NCI-H345 (cell line): ENCODE measurements around the gene CACHD1.

ENCODE experiments used
- DNase-seq: peaks from one replicate; lab custom pipeline; 2025; lab: John Stamatoyannopoulos, UW

CACHD1 gene

DNA sequence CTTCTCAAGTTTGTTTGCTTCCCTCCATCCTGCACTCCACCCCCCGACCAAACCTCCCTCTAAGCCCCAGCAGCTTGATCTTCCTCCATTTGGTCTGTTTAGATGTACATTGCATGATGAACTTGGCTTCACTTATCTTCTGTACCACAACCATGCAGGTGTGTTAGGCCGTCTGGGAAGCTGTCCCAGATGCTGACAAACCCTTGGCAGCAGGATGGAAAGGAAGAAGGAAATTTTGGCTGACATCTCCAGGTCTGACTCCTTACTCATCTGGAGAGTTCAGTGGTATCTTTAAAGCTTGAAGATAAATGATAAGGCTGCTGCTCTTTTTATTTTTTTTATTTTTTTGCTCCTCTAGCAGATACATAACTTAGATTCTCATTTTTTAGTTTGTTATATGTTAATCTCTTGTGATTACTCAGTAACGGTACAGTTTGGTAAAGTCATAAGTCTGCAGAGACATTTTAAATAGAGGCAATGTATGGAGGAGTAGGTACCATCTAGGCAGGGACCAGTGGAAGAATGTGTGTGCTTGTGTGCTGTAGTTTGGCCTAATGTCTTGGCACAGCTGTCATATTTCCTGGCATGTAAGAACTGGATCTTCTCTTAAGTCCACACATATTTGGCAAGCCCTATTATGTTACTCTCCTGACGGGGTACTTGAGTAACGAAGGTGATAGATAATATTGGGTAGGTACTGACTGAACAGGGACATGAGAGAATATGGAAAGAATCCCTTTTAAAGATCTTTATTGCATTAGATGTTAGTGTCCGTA, 79.7 kb downstream of the CACHD1 start:
- no peak for DNase-seq

DNA sequence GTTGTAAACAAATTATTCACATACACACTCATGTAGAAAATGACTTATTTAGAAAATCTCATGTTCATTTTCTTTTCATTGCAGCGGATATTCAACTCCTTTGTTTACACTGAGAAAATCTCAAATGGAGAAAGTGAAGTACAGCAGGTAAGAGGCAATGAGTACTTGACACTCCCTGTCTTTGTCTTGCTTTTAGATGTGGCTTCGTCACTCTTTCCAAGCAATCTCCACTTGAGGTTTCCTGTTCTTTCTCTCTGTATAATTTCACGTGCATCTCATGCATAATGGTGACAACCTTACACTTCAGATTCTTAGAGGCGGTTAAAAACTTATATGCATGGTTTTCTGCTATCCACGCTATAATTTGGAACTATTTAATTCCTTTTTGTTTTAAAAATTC, 80.6 kb downstream of the CACHD1 start:
- peak; percentile 72 for DNase-seq

DNA sequence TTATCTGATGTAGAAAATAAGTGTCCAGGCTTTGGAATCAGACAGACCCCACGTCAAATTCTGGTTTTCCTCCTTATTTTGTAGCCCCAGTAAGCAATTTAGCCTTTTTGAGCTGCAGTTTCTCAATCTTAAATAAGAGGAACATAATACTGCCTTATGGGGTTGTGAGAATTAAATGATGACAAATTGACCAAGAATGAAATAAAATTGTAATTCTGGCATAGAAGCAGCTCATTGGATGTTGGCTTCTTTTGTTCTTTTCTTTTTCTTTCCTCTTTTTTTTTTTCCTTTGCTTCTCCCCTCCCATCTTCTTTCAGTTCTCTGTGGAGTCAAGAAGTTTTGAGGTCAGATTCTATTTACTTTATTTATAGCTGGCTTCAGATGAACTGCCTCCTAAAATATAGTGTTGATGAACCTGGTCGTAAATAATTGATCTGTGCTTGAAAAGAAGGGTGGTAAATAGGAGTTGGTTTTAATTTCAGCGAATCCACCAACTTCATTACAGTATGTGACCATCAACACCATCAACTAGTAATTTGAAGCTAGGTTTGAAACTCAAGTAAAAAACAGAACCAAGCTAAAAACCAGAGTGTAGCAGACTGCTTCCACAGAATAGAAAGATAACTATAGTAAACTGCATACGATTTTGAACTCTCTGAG, 81.1 kb downstream of the CACHD1 start:
- DNase-seq = no peak

GRCh38 chr1:64553285-64553684, 83.4 kb downstream of the CACHD1 start:
- no peak for DNase-seq

GRCh38 chr1:64555947-64556346, 86.0 kb downstream of the CACHD1 start:
- no peak for DNase-seq

- DNase-seq = no peak
These were observed 92.1 kb downstream of the CACHD1 start for GRCh38 chr1:64561993-64562392.

DNA sequence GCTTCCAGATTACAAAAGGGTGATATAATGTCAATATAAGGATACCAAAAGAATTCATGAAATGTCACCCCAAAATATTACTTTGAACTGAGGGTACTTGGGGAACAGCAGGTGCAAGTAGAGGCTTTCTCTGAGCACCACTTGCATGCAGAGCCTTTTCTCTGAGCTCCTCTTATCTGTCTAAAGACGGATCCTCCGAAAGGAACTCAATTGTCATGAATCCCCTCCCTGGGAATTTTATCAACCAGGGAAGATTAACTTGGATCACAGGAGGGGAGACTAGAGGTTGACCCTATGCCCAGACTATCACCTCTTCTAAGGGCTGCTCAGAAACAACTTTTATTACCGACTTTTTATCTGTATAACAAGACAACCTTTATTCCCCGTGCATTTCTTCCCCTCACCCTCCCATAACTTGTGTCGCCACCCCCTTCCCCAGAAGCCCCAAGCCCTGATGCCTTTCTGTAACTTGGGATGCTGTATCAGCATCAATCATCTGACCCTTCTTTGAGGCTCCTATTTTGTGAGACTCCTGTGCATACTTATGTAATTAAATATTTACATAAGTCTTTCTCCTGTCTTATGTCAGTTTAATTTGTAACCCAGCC, 94.1 kb downstream of the CACHD1 start:
- no peak for DNase-seq

- DNase-seq = no peak
These were observed 95.0 kb downstream of the CACHD1 start for GRCh38 chr1:64564891-64565290.

DNA sequence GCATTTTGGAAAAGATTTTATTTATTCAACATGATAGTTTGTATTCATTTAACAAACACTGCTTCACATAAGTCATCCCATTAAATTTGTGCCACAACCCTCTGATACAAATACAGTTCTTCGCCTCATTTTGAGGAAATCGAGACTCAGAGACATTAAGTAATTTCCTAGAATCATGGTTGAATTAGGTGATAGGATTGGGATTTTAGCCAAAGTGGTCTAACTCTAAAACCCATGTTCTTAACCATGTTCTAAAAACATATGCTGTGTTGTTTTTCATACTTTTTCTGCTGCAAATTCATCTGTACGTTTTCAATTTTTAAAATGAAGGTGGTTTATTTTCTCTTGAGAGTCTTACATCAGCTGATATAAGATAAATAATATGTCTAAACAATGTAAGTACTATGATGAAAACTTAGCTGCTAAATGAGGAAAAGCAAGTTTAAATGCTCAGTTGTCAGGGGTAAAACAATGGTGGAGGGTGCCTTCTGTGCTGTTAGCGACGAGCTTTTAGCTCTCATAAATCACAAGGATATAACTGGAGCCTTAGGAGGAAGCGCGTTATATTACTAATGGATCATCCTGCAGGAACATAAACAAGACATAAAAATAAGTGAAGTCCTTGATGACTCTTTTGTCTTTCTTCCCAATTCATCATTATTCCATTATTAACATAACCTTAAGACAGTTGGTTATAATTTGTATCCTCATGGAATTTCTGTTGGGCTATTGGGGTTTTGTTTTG, 97.7 kb downstream of the CACHD1 start:
- DNase-seq = no peak

- no peak for DNase-seq
These were observed 98.2 kb downstream of the CACHD1 start for GRCh38 chr1:64568171-64568450.

DNA sequence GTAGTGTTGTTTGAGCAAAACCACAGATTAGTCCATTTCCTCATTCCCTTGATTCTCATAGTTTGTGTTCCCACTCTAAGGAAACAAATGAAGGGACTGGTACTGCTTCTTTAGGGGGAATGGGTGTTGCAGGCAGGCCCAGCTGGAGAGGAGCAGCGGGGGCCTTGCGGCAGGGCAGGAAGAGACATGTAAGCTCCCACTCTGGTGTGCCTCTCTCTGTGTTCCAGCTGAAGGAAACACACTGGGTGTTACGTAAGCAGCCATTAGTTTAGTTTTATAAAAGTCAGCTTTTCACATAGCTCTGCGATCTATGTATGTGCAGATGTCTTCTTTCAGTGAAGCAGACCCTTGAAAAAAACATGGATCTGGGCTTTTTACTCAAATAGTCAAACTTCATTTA, 99.5 kb downstream of the CACHD1 start:
- DNase-seq = no peak

GRCh38 chr1:64570267-64570855, 100.4 kb downstream of the CACHD1 start:
- no peak for DNase-seq

- DNase-seq = peak; percentile 37
These were observed 102.4 kb downstream of the CACHD1 start for GRCh38 chr1:64572222-64572900.

DNA sequence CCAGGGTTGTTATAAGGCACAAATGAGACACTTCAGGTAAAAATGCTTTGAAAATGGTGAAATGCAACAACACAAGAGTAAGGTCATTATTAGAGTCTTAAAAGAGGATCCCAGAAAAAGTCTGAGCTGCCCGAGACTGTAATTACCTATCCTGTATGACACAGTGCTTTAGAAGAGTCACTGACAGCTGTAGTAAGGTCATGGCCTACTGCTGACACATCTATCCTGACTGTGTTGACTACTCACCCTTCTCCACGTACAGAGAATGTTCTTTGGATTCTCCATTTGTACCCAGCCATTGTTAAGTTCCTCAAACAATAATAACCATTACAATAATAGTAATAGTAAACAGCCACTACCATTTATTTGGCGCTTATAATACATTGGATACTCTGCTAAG, 104.4 kb downstream of the CACHD1 start:
- DNase-seq = no peak

DNA sequence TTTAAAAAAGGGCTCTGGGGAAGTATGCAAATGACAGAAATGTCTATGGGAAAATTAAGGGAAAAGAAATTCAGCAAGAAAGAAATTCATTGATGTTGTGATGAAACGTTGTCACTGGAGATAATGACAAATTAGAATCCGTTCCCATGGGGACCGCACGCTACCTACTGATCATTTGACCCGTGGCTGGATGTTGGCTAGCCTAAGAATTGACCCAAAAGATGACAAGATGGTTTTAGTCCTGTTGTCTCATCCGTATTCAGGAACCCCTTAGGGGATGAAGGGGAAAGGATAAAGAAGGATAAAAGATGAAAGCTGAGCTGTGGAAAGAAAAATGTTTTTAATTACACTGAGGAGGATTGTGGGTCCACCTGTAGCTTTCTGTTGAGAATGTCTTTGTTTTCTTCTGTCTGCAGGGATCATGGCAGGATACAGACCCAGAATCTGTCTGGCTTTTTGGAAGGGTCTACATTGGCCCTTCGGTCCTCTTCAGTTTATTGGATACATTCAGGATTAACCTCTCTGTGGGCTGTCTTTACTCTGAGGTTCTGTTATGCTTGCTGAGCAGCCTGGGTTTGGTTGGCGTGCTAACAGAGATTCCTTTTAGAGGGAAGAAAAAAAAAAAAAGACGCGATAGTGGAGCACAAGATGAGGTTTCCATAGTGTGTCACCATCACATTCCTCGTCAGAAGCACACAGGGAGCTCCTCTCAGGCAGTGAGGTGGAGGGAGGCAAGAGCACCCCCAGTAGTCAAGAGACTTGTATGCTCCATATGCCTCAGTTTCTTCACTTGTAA, 106.2 kb downstream of the CACHD1 start:
- no peak for DNase-seq

DNA sequence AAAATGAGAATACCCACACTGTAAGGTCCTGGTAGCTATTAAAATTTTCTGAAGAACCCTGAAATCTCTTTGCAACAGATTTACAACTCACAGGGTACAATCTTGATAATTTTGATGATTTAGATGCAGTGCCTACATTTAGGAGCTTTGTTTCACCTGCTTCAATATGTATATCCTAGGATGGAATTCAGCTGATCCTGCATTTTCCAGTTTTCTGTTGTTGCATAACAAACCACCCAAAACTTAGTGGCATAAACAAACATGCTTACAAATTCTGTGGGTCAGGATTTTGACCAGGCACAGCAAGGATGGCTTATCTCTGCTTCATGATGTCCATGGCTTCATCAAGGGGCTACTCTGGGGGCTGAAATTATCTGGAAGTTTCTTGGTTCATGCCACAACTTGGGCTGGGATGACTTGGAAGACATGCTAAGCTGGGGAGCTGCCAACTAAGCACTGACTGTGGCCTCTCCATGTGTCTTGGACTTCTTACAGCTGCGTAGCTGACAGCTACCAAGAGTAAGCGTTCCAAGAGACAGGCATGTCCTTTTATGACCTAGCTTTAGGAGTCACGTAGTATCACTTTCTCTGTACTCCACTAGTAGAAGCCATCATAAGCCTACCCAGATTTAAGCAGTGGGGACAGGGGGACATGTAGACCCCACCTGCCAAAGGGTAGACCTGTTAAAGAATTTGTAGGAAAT, 108.5 kb downstream of the CACHD1 start:
- no peak for DNase-seq

DNA sequence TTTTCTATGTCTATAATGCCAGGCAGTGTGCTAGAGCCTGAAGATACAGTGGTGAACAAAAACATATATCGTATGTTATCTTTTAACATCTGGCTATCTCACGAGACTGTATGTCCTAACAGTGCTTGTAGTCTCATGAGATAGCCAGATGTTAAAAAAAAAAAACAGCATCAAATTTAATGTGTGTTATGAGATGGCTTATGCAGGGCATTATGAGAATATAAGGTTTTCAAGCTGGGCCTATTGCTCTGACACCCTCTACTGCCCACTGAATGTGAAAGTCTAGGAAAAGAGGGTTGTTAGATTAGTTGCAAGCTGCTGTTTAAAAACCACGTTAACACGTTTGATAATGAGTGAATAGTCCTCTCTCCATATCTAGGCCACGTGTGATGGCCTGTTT, 109.8 kb downstream of the CACHD1 start:
- DNase-seq = no peak

- DNase-seq = peak; percentile 64
These were observed 111.4 kb downstream of the CACHD1 start for GRCh38 chr1:64581135-64581842.

GRCh38 chr1:64581843-64582185, 111.9 kb downstream of the CACHD1 start:
- no peak for DNase-seq

- no peak for DNase-seq
These were observed 114.5 kb downstream of the CACHD1 start for GRCh38 chr1:64584479-64584878.
